HG03060 (cell line): ENCODE data around the gene CDH13.

Experiments used
- ATAC-seq: cut with Tn5 transposase; IDR thresholded peaks from one replicate; pipeline ENCODE4 v1.9.1; 2021; ENCODE audit warnings: low read depth, moderate number of reproducible peaks; ENCODE audit not compliant: unreplicated experiment

The CDH13 gene

DNA sequence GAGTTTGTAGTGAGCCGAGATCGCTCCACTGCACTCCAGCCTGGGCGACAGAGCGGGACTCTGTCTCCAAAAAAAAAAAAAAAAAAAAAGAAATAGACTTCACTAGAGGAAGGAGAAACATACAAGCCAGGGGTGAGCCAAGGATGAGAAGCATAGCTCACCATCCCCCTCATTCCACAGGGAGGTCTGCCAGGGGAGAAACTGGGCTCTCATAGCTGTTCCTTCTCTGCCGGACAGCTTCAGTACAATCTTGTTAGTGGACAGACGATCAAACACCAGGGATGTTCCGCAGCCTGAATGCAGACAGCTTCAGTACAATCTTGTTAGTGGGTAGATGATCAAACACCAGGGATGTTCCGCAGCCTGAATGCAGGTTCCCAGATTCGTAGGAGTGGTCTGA is 509.6 kb downstream of the CDH13 start:
- ATAC-seq, result no peak

DNA sequence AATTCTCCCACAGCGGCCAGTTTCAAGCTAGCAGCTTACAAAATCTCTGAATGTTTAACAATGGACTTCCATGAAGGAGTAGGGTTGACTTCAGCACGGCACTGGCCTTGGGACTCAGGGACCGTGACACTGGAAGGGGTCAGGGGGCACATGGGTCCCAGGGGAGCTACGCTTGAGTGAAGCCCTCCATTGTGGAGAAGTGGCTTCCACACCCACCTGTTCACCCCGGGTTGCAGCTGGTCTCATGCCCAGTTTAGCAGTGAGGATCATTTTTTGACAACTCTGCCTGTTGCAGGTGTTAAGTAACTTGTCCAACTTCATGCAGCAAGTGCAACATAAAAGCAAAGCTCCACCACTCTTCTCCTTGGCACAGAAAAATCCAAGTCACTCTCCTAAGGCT is 510.2 kb downstream of the CDH13 start:
- ATAC-seq, result no peak

DNA sequence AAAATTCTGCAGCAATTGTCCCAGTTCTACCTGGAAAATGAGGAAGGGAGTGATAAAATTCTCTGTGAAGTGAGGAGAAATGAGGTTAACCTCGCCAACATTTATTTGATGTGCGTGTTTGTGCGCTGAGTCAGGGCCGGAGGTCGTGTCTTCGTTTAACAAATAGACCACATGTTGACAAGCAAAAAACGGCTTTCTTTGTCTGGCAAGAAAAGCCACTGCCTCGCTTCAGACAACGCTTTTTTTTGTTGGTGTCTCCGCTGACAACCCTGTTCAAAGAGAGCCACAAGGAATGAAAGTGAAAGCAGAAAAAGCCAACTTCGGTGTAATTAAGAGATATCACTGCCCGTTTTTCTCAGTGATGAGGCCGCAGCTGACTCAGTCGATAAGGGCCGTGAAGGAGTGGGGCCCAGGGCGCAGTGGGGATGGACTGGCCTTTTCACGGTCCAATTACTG is 510.6 kb downstream of the CDH13 start:
- no peak for ATAC-seq

DNA sequence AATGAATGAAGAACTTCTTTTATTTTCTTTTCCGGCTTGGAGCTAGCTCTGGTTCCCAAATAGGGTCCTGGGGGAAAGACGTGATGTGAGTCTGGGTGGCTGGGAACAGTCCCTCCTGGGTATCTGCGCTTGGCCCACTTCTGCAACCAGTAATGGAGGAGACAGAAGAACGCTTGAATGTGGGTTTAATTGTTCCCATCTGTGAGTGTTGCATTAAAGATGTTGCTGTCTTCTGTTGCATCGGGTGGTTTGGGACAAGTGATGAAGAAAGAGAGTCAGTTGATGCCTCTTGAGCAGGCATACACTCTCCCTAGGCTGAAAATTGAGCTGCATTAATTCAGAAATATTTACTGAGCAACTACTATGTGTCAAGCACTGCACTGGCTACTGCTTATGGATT is 511.1 kb downstream of the CDH13 start:
- ATAC-seq, result no peak

DNA sequence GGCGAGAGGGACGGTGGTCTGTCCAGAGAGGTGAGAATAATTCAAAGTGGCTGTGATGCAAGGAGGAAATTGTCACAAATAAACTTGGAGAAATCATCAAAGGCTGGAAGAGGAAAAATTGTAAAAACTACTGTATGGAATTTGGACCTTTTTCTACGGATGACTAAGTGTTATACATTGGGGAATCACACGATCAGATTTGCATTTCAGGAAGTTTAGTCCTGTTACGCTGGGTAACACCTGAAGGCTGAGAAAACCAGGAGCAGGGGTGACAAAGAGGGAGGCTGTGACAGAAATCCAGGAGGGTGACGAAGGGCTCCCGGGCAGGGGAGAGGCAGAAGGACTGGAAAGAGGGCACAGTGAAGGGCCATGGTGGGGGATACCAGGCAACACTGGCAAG is 511.7 kb downstream of the CDH13 start:
- ATAC-seq, result no peak

GRCh38 chr16:83138976-83139690 is 512.4 kb downstream of the CDH13 start:
- ATAC-seq, result no peak

- ATAC-seq, result no peak
Observed at GRCh38 chr16:83143788-83144187, 517.0 kb downstream of the CDH13 start.

DNA sequence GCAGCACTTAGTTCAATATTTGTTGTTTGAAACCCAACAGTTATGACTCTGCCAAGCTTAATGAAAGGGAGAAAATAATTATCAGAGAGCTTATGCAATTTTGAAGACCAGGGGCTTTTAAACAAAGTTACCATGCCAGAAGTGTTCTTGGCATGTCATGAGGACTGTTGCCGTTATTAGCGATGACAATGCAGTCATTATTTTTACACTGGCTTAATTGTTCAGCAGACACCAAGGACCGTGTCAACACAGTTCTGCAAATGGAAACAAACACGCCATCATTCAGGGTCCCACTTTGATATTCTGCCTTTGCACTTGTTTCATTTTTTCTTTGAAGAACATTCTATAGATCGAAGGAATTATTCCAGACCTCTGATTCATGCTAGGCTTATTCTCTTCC is 518.5 kb downstream of the CDH13 start:
- no peak for ATAC-seq

DNA sequence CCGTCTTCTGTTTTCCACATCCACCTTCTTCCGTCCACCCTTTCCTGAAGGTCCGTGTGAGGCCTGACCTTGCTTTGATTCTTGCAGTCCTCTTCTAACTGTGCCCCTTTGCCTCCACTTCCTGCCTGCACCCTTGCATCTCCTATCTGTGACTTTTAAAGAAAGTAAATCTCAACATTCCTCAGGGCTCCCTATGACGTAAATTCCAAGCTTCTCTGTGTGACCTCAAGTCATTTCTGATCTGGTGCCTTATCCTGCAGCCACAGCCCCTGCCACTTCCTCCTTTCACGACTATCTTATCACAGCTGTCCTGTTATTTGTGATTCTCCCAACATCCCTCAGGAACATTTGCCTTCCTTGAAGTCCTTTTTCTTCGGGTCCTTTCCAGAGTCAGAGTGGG is 520.5 kb downstream of the CDH13 start:
- no peak for ATAC-seq

- no peak for ATAC-seq
Observed at GRCh38 chr16:83158320-83158957, 531.7 kb downstream of the CDH13 start.

DNA sequence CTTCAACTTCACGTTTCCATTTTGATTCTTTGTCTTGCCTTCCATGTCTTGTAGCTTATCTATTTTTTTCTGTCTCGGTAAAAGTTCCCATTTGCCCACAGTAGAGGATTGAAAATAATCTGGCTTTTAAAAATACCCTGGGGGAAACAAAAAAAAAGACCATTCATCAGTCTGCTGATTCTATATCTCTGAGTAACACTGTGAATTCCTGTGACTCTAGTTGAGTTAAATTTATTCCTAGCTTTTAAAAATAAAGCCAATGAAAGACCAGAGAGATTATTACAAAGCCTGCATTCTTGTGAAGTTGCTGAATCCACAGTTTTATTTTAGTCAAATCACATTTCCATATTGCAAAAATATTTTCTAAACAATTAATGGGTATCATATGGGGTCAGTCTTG is 532.3 kb downstream of the CDH13 start:
- ATAC-seq, result no peak

- ATAC-seq, result no peak
Observed at GRCh38 chr16:83160287-83161020, 533.7 kb downstream of the CDH13 start.

- ATAC-seq, result no peak
Observed at GRCh38 chr16:83162791-83163190, 536.0 kb downstream of the CDH13 start.

- no peak for ATAC-seq
Observed at GRCh38 chr16:83164816-83165215, 538.0 kb downstream of the CDH13 start.

- no peak for ATAC-seq
Observed at GRCh38 chr16:83171396-83171795, 544.6 kb downstream of the CDH13 start.

- ATAC-seq, result no peak
Observed at GRCh38 chr16:83174671-83175070, 547.9 kb downstream of the CDH13 start.

DNA sequence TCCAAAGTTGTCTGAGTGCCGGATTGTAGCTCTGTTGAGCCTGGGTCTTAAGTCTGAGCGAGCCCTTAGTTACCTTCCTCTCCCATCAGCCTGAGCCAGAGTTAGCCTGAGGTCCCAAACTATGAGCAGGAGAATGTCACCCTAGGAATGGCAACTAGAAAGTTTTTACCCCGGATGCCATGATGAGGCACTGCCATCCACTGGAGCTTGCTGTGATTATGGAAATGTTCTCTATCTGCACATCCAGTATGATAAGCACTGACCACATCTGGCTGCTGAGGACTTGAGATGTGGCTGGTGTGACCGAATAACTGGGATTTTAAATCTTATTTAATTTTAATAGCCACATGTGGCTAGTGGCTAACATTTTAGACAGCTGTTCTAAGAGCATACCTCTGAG is 550.0 kb downstream of the CDH13 start:
- ATAC-seq, result no peak

DNA sequence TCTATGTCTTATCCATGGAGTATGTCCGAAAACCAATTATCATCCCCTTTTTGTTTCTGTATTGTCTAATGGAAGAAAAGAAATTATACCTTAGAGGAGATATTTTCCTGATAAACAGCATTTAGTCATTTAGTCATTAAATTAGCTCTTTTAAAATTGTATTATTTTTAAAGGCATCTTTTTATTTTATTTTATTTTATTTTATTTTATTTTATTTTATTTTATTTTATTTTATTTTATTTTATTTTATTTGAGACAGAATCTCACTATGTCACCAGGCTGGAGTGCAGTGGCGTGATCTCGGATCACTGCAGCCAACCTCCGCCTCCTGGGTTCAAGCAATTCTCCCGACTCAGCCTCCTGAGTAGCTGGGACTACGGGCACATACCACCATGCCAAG is 559.1 kb downstream of the CDH13 start:
- ATAC-seq, result no peak

DNA sequence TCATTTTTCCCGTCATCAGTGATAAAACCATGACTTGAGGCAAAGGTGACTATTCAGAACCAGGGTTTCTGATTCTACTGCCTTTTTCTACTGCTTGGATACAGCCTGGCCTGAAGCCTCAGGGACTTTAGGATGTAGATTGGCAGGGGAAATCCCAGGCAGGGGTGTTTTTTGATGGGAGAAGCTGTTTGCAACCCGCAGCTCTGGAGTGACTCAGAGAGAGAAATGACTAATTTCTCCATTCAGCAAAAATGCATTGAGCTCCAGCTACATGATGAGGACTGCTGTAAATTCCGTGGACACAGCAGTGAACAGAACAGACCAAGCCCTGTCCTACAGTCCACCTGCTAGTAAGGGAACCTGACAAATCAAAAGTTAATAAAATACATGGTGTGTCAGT is 560.6 kb downstream of the CDH13 start:
- no peak for ATAC-seq

- no peak for ATAC-seq
Observed at GRCh38 chr16:83196796-83197195, 570.0 kb downstream of the CDH13 start.

DNA sequence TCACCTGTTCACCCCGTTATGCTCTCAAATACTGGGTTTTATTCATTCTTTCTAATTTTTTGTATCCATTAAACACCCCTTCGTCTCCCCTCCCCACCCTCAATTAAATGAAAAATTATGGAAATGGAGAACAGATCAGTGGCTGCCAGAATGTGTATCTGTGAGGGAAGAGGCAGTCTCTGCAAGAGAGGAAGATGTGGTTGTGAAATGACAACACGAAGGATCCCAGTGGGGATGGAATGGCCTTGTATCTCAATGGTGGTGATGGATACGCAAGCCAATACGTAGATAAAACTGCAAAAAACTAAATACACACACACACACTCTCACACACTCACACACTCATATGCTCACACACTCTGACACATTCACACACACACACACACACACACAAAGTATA is 570.7 kb downstream of the CDH13 start:
- ATAC-seq, result no peak

DNA sequence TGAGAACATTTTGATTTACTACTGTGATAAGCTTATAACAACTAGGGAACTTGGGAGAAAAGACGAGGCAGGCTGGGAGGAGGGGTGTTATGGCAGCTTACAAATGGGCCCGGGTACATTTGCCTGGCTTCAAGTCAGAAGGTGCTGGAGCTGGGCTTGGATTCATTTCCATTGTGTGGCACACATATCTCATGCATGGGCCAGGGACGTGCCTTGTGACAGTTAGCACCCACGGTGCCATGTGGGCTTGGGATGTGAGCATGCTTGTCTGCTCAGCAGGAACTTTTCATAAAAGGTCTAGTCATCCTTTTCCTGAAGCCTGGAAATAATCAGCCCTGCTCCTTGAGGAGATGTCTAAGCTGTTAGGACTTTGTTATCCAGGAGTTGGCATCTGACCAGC is 572.2 kb downstream of the CDH13 start:
- no peak for ATAC-seq
